GM18517 (cell line): ENCODE measurements around the gene SLC4A2.

Source experiments
- ATAC-seq: cut with Tn5 transposase; IDR thresholded peaks from one replicate; pipeline ENCODE4 v1.9.1; 2021; ENCODE audit warnings: mild to moderate bottlenecking, moderate library complexity; ENCODE audit not compliant: unreplicated experiment

SLC4A2 gene

DNA sequence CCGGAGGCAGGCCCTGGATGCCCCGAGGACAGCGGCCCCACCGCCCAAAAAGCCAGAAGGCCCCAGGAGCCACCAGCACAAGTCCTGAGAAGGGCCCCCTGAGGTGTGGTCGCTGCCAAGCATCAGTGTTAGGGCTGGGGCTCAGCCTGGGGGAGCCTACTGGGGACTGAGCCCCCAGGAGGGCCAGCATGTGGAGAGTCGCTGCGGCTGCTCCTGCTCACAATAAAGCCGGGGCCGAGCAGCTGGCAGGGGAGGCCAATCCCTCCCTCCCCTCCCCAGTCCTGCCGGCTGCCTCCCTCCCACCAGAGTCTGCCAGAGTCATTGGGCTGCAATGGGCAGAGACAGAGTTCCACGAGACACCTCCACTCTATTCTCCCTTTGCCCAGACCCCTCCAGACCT, 14.1 kb upstream of the SLC4A2 start:
- no peak for ATAC-seq

DNA sequence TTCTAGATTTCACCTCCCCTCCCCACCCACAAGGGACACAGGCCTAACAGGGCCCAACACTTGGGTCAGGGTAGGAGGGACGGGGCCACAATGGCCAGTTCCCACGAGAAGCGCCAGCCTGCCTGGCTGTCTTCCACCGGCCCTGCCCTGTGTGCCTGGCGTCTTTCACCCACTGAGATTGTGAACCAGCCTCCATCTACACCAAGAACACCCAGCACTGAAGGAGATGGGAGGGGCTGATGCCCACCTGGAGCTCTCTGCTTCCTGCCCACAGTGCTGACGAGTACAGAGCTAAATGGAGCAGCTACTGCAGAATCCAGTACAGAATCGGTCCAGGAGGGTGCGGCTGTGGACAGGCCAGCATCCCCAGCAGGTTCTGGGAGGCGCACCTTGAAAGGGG, 13.4 kb upstream of the SLC4A2 start:
- ATAC-seq: no peak

DNA sequence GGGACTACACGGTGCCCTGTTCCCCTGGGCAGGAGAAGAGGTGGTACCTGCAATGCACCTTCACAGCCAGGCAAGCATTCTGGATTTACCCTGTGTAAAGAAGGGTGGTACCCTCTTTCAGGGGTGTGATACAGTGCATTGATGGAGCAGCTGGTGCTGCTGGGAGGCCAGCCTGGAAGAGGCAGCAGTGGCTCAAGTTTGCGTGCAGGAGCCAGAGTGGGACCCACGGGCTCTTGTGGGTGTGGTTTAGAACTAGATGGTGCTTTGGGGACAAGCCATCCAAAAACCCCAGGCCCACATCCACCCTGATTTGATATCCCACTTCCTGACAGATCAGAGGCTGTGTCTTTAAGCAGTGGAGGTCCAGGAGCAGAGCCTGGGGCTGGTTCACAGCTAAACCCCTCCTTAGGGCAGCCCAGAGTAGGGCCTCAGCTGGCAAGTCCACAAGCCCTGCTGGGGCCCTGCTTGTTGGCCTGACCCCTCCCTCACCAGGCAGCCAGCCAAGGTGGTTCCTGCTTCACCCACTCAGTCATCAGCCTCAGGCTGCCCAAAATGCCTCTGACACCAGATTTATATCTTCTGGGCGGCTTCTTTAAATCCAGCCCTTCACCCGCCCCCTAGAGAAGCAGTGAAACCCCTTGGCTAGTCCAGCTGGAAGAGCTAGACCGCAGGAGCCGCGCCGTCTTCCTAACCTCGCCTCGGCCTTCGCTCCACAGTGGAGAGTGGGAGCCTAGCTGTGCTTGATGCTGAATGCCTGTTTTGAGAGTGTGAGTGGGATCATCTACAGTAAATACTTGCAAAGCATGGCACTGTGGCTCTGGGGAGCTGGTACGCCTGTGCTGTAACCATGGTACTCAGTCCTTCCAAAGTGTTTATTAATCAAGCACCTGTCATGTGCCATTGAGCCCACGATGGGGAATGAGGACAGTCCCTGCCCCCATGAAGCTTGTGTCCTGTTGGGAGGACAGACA, 12.5 kb upstream of the SLC4A2 start:
- ATAC-seq: no peak

DNA sequence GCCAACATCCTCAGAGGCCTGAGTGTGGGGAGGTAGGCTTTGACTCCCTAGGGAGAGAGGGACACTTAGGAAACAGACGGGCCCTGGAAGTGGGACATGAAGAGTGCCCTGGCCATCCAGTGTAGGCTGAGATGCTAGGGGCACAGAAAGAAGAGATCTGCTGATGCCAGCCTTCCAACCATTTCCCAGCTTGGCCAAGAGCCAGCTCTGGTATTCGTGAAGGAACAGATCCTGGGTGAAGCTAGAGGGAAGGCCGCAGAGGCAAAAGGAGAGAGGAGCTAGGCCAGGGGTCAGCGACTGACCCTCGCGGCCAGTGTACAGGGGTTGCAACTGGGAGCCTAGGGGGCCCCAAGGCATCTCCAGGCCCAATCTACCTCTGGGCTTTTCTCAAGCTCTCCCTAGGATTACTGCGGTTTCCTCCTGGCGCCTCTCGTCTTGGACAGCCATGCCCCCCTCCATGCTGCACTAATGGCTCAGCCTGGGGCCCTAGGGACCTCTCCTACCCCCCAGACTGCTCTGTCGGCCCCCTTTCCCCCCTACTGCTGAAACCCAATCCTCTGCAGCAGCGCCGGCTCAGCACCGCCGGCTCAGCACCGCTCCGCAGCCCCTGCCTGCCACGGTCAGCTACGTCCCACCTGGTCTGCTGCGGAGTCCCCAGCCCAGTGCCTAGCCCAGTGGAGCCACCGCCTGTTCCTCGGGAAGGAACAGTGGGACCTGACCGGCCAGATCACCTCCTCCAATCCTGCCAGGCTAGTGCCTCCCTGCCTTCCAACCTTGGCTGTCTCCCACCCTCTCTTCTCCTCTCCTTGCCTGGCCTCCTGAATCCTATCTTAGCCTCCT, 11.2 kb upstream of the SLC4A2 start, which contains the start of gene ASIC3:
Gene ASIC3, plus strand, starts transcription at position 556 of the 840 bp plus-strand sequence. CDS start 355 bp downstream, outside the sequence.
- ATAC-seq: no peak

DNA sequence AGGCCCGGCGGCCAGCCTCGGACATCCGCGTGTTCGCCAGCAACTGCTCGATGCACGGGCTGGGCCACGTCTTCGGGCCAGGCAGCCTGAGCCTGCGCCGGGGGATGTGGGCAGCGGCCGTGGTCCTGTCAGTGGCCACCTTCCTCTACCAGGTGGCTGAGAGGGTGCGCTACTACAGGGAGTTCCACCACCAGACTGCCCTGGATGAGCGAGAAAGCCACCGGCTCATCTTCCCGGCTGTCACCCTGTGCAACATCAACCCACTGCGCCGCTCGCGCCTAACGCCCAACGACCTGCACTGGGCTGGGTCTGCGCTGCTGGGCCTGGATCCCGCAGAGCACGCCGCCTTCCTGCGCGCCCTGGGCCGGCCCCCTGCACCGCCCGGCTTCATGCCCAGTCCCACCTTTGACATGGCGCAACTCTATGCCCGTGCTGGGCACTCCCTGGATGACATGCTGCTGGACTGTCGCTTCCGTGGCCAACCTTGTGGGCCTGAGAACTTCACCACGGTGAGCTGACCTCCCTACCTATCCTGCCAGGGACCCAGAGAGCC, 10.4 kb upstream of the SLC4A2 start:
- no peak for ATAC-seq

DNA sequence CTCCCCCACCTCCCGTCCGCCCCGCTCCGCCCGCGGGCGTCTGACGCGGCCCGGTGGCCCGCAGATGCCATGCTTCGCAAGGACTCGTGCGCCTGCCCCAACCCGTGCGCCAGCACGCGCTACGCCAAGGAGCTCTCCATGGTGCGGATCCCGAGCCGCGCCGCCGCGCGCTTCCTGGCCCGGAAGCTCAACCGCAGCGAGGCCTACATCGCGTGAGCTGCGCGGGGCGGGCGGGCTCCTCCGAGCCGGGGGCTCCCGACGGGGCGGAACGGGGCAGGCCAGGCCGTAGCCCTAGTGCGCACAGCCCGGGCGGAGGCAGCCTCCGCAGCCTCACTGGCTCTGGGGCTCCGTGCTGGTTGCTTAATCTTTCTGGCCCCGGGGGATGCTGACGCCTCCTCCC, 8.3 kb upstream of the SLC4A2 start:
- ATAC-seq: no peak

DNA sequence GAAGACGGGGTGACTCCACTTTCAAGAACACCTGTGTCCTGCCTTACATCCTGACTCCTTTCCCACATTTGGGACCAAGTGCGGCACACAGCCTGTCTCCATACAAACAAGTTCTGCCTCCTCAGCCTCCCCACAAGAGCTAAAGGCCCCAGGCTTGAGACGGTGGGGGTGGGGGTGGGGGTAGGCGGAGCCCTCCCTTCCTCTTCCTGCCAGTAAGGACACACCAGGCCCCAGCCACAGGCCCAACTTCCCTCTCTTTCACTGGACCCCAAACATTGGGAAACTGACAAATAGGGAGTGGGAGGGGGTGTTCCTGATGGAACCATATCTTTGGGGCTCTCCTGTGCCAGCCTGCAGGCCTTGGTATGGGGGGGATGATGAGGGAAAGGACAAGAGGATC, 6.3 kb upstream of the SLC4A2 start:
- no peak for ATAC-seq

DNA sequence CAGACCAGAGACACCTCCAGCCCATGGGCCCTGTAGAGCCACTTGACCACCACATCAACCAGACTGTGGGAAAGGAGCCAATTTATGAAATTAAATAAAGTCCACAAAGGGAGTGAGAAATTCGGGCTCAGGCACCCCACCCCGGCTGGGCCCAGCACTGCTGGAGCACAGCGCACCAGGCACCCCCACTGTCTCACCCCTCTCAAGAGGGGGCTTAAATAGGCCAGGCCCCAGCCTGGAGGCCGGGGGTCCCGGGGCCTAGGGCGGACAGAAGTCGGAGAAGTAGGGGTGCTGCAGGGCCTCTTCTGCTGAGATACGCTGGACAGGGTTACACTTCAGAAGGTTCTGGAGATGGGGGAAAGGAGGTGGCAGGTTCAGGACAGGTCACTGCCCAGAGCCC, 5.6 kb upstream of the SLC4A2 start:
- no peak for ATAC-seq

DNA sequence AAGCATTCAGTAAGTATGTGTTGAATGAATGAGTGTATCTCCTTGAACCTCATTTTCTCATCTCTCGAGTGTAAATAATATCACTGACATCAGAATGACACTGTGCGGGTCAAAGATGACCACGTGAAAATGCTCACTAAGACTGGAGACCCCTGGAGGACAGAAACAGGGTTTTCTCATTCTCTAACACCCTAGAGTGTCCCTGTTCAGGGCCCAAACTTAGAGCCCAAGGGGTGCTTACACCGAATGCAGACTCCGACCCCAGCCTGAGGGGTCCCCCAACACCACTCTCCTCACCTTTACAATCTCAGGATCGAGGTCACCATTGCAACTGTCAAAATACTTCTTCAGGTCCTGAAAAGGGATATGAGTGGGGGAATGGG, 3.1 kb upstream of the SLC4A2 start:
- no peak for ATAC-seq

DNA sequence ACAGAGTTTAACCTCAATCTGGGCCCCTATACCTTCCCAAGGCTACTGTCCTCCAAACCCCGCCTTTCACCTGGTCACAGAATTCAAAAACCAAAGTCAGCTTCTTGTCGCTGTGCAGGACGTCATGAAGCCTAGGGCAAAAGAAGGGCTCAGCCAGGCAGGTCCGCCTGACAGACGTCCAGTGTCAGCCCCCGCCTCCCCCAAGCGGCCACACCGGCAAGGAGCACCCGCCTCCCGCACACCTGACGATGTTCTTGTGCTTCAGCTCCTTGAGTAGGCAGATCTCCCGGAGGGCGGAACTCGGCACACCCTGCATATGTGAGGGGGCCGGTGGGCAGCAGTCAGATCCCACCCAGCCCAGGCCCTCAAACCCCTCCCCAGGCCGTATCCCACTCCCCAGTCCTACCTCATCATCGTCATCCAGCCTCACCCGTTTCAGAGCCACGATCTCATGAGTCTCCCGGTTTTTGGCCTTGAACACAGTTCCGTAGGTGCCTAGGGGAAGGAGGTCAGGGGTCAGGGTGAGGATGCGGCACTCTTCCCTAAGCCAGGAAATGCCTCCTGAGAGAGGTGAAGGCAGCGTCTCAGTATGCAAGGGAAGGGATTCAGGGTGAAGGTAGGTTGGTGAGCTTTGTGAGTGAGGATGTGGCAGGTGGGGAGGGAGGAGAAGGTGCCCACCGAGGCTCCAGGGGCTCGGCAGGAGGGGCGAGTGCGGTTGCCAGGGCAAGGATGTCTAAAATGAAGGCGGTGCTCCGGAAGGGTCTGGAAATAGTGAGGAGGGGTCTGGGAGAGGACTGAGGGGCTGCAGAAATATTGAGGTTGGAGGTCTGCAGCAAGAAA, 2.5 kb upstream of the SLC4A2 start:
- ATAC-seq: no peak

DNA sequence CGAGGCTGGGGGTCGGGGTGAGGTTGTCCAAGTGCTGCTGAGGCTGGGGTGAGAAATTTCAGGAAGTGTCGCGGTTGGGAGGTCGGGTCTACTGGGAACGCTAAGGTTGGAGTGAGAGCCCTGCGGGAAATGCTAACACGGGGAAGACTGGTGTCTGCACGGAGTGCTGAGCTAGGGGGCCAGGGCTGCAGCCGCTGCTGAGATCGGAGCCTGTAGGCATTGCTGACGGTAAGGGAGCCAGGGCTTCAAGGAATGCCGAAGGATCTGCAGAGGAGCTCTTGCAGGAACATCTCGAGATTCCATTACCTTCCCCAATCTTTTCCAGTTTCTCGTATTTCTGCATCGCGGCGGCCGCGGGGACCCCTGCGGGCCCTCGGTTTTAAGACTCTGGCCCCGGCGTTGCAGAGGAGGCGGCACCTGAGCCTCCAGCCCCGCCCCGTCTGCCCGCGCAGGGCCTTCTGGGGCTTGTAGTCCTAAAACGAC, 1.8 kb upstream of the SLC4A2 start, which contains the start of gene CDK5:
Gene CDK5, minus strand, starts transcription at position 392 of the 483 bp plus-strand sequence. Its CDS starts 49 bp downstream, at position 343.
- peak; percentile 39 for ATAC-seq

DNA sequence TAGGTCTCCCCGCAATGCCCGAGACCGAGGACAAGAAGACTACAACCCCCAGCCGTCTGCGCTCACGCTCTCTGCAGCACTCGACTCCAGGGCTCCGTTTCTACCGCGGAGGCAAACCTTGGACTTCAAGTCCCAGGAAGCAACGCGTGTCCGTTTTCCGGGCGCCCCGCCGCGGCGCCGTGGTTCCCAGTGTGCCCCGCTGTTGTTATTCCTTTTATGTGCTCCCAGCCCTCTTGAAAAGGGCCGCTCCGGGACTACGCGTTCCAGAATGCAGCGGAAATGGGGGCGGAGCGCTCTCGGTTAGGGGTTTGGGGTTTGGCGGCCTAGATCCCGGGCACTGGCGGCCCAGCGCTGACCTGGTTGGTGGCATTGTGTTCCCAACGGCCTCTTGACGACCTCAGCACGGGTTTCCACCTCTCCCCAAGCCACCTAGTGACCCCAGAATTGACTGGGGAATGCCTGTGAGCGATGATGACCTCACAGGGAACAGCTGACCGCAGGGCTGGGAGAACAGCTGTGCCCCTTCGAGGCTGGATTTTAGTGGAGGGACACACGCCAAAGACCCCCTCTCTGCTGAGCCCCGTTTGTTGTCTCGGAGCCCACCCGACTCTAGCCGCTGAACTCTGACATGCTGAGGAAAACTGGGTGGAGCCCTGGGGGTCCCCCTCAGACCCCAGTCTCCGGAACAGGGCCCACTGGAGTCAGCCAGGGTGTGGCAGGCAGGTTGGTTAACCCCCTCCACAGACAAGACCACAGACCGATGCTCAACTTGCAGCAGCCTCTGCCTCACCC, 1.2 kb upstream of the SLC4A2 start:
- ATAC-seq: peak; percentile 84

DNA sequence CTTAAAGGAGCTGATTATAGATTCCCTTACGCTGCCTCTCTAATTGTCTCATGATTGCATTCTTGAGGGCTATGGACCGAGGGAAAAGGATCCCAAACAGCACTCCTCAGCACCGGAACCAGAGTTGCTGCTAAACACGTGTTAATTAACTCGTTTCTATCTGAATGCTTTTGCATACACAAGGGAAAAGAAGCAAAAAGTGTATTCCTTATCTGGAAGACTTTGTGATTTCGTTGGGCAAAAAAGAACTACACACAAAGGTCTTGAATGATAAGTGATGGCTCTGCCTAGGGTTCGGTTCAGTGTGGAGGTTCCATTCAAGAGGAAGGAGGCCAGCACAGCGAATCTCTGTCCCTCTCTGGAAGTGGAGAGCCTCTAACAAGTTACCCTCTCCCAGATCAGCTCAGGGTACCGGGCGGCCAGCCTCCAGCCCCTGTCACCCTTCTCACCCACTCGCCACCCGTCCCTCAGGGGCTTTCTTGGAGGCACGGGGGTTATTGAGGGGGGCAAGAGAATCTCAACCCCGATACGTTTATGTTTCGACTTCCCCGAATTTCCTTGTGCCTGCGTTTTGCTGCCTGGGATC, 515 bp upstream of the SLC4A2 start:
- ATAC-seq: no peak

DNA sequence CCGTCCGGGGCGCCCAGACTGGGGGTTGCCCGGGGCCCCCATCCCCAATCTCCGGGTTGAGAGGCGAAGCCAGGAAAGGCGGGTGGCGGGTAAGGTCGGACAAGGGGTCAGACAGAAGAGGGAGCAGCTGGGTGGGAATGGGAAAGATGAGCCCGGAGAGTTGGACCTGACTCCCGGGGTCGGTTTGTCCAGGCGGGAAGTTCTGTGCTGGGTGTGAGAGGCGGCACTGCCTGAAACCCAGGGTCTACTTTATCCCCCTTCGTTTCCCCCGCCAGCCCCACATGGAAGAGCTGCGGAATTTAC, 675 bp downstream of the SLC4A2 start:
- no peak for ATAC-seq

DNA sequence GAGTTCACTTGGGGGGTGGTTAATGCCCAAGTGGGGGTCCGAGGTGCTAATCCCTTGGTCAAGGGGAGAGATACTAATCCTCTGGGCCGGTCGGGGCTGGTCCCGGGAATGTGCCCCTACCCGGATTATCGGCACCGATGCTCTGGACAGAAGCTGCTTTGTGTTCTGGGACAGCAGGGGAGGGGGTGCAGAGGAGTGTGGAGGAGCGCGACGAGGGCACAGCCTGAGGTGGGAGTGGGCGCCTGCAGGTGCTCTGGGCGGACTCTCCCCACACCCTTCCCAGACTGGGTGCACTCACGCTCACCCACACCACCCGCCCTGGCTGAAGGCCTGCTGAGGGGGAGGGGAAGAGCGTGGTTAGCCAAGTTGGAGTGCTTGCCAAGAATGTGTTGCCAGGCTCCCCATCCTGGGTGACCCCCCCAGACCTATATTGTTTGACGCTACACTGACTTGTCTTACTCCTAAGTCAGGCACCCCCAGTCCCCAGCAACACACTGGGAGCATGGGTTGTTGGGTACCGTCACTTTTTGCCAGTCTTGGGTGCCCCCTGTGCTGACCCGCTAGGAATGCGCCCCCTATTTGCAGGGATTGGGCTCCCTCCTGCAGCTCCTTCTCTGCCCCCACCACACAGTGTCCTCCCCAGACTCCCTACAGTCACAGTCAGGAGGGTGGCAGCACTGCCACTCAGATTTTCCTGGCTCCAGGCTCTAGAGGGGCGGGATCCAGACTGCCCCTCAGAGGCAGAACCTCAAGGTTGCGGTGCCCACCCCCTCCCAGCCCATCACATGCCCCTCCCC, 1.2 kb downstream of the SLC4A2 start:
- no peak for ATAC-seq

DNA sequence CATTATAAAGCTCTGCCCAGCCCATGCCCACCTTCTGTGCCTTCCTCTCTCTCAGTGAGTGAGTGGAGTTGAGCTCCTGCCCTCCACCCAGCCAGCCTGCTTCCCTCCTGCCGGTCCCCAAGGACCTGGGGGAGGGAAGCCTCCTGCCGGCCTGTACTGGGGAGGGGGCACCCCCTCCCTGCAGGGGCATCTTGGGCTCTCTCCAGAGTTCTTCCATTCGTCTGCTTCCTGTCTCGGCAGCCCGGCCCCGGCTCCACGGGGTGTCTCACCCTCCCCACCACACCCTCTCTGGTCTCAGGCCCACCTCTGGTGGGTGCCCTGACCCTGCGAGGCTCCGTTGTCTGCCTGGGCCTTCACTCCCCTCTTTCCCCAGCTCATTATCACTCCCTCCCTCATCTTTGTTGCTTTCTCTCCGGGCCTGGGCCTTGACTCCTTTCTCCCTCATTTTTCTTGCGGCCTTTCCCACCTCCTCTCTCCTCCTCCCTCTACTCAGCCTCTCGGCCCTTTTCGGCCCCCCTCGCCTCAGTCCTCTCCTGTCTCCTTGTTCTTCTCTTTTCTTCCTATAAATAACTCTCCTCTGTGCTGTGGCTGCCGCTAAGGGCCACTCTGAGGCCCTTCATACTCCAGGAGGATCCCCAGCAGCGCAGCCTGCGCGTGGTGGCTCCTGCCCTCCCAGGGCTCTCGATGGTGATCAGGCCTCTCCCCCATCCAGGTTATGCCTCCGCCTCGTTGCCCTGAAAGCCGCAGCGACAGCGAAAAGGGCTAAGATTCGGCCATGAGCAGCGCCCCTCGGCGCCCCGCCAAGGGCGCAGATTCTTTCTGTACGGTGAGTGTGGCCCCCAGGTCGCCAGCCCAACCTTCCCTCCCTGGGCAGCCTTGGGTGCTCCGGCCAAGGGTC, 2.1 kb downstream of the SLC4A2 start:
- ATAC-seq: no peak

DNA sequence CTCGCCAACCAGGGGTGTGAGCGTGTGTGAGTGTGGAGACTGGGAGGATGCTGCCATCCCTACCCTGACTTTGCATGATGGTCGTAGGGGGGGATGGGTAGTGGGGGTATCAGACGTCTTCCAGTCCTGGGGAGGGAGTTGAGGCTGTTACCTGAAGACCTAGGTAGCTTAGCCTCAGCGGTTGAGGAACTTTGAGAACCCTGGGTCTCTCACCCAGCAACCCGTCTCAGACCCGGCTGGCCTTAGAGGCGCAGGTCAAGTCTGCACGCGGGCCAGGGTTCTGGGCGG, 2.7 kb downstream of the SLC4A2 start:
- no peak for ATAC-seq
